SK-N-MC (cell line): ENCODE results near the gene BIK.

ENCODE experiments used
- EZH2 ChIP-seq: fragments of 200-600 bp; sonication (generic); IDR thresholded peaks from one replicate; pipeline ENCODE4 v1.6.1; 2017; ENCODE audit warnings: antibody characterized with exemption
- POLR2AphosphoS5 ChIP-seq: IDR thresholded peaks from 2 replicates; pipeline ENCODE4 v1.6.1; 2012; ENCODE audit warnings: mild to moderate bottlenecking, low read depth, low read length, borderline replicate concordance

DNA sequence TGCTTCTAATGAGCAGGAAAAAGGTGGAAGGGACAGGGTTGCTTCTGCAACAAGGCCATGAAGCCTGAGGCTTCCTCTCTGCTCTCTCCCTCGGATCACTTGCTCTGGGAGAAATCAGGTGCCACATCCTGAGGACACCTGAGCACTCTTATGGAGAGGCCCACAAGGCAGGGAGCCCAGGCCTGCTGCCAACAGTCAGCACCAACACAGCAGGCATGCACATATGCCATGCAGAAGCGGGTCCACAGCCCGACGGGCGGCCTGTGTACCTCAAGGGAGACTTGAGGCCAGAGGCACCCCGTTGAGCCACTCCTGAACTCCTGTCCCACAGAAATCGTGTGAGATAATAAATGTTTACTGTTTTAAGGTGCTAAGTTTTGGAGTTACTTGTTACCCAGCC, 66.9 kb downstream of the BIK start:
- TF ChIP-seq POLR2AphosphoS5 (no peak), EZH2 (no peak)
